Ishikawa (cell line): Measurements from ENCODE around the gene STRN4.

Source experiments
- FOXM1 ChIP-seq: IDR thresholded peaks from 2 replicates; pipeline ENCODE4 v1.6.1; 2012; ENCODE audit warnings: low read depth, borderline replicate concordance
- RAD21 ChIP-seq: IDR thresholded peaks from 2 replicates; pipeline ENCODE4 v1.6.1; 2012; ENCODE audit warnings: low read depth
- TAF1 ChIP-seq: IDR thresholded peaks from 2 replicates; pipeline ENCODE4 v1.6.1; 2012; ENCODE audit warnings: low read depth, mild to moderate bottlenecking
- TCF12 ChIP-seq: IDR thresholded peaks from 2 replicates; pipeline ENCODE4 v1.6.1; 2012; ENCODE audit warnings: low read depth
- TEAD4 ChIP-seq: IDR thresholded peaks from 2 replicates; pipeline ENCODE4 v1.6.1; 2012
- TF ChIP-seq, protein P1 (sequence below): IDR thresholded peaks from 2 replicates; pipeline ENCODE4 v1.6.1; 2012

DNA sequence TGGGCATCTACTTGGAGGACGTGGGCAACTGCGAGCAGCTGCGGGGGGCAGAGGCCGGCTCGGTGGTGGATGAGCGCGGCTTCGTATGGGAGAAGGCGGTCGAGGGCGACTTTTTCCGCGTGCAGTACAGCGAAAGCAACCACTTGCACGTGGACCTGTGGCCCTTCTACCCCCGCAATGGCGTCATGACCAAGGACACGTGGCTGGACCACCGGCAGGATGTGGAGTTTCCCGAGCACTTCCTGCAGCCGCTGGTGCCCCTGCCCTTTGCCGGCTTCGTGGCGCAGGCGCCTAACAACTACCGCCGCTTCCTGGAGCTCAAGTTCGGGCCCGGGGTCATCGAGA lies 10.3 kb upstream of the STRN4 start:
- TF ChIP-seq TAF1 (no peak), RAD21 (no peak), FOXM1 (no peak), TEAD4 (no peak), TCF12 (no peak)
- TF ChIP-seq, protein P1, sequence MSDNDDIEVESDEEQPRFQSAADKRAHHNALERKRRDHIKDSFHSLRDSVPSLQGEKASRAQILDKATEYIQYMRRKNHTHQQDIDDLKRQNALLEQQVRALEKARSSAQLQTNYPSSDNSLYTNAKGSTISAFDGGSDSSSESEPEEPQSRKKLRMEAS = no peak
